ENCODE results near the gene CNPY4. TPM values are rescaled to one million over a fixed set of nuclear protein-coding genes. Genes with fewer than 3 reads are reported as not detected.

CNPY4 gene
- total RNA-seq, 4 donors from 2014 or later, result 3.8 to 8.4 (median 6.5) TPM

DNA sequence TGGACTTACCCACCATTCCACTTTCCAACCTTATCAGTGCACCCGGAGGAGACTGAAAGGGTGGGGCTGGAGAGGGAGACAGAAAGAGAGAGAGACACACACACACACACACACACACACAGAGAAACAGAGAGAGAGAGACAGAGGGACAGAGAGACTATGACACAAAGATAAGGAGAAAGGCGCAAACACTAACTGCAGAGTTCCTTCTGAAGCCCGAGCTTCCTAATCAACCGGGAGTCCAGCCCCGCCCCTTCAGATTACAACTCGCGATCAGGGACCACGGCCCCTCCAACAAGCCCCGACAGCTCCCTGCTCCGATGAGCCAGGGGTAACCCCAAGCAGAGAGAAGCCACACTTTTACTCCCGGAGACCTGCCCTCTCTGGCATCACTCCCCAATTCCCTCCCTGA is 48.5 kb downstream of the CNPY4 start:
- H3K4me3 ChIP-seq (ENCODE audit: low read depth, poor library complexity, severe bottlenecking), result peak overlapping the region; percentile 33
- WGBS, 2 donors, result 2 to 3% methylated on average over 11 of the region's 11 CpGs
- intact Hi-C loops (cut with DNase I; ENCODE audit: low total_unique reads), result no loop called here
- TF ChIP-seq POLR2A (IDR thresholded peaks at IDR 0.05), result no peak
- TF ChIP-seq, protein P1, sequence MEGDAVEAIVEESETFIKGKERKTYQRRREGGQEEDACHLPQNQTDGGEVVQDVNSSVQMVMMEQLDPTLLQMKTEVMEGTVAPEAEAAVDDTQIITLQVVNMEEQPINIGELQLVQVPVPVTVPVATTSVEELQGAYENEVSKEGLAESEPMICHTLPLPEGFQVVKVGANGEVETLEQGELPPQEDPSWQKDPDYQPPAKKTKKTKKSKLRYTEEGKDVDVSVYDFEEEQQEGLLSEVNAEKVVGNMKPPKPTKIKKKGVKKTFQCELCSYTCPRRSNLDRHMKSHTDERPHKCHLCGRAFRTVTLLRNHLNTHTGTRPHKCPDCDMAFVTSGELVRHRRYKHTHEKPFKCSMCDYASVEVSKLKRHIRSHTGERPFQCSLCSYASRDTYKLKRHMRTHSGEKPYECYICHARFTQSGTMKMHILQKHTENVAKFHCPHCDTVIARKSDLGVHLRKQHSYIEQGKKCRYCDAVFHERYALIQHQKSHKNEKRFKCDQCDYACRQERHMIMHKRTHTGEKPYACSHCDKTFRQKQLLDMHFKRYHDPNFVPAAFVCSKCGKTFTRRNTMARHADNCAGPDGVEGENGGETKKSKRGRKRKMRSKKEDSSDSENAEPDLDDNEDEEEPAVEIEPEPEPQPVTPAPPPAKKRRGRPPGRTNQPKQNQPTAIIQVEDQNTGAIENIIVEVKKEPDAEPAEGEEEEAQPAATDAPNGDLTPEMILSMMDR (IDR thresholded peaks at IDR 0.05), result no peak
- no peak for DNase-seq (ENCODE audit: low spot score in 2 of 2)

DNA sequence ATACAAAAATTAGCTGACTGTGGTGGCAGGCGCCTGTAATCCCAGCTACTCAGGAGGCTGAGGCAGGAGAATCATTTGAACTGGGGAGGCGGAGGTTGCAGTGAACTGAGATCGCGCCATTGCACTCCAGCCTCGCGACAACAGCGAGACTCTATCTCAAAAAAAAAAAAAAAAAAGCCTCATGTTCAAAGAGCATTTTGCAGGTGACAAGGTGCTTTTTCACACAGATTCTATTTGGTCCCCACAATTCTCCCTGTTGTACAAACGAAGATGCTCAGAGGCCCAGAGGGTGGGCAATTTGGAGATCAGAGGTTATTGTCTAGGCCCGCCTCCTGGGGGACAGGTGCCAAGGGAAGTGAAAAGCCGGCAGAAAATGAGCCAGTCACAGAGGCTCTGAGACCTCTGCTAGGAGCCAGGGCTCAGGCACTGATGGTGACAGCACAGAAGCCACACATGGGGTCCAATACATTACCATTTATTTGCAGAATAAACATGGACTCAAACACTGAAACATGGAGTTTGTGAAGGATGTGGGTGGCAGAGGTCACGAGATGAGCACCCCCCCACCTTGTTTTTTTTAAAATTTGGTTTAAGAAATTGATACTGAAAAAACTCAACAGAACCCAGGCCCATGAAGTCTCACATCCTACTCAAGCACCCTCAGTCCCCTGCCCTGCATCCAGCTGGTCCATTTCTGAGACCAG is 49.9 kb downstream of the CNPY4 start:
- intact Hi-C loops (cut with DNase I; ENCODE audit: low total_unique reads), result no loop called here
- WGBS, 2 donors, result 86 to 88% methylated on average over 11 of the region's 11 CpGs
- no peak overlapping the region for H3K4me3 ChIP-seq (ENCODE audit: low read depth, poor library complexity, severe bottlenecking)
- no peak for TF ChIP-seq POLR2A (IDR thresholded peaks at IDR 0.05)
- TF ChIP-seq, protein P1 (IDR thresholded peaks at IDR 0.05), result no peak
- DNase-seq (ENCODE audit: low spot score in 2 of 2), result no peak

DNA sequence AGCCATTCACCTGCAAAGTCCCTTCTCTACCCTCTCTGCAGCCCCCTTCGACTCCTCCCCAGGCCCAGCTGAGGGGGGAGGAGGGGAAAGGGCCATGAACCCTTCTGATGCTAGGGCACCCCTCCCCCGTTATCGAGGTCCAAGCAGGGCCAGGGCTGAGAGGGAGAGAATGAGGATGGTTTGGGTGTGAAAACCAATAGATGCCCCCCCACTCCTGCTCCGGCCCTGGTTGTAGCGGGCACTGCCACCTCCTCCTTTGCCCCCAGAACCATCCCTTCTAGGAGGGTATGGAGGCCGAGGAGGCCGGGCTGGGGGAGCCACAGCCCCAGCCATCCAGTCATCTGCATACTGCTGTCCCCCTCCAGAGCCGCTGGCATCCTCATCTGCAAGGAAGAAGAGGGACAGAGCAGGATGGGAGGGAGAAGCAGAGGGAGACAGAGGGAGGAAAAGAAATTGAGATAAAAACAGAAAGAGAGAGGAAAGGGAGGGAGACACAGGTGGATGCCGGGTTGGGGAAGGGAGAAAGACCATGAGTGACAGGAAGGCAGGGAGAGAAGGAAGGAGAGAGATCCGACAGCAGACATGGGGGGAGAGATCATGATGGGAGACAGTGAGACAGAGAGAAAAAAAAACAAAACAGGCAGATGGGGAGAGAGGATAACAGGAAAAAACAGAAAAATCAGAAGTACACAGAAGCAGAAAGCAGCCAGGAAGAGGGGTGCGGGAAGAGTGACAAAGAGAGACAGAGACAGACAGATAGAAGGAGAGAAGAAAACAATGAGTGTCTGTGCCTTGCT is 50.9 kb downstream of the CNPY4 start:
- H3K4me3 ChIP-seq (ENCODE audit: low read depth, poor library complexity, severe bottlenecking), result no peak overlapping the region
- intact Hi-C loops (cut with DNase I; ENCODE audit: low total_unique reads), result no loop called here
- 87% methylated on average over 11 of the region's 11 CpGs for WGBS, 2 donors
- DNase-seq (ENCODE audit: low spot score in 2 of 2), result no peak
- TF ChIP-seq POLR2A (IDR thresholded peaks at IDR 0.05), result no peak
- TF ChIP-seq, protein P1 (IDR thresholded peaks at IDR 0.05), result no peak

DNA sequence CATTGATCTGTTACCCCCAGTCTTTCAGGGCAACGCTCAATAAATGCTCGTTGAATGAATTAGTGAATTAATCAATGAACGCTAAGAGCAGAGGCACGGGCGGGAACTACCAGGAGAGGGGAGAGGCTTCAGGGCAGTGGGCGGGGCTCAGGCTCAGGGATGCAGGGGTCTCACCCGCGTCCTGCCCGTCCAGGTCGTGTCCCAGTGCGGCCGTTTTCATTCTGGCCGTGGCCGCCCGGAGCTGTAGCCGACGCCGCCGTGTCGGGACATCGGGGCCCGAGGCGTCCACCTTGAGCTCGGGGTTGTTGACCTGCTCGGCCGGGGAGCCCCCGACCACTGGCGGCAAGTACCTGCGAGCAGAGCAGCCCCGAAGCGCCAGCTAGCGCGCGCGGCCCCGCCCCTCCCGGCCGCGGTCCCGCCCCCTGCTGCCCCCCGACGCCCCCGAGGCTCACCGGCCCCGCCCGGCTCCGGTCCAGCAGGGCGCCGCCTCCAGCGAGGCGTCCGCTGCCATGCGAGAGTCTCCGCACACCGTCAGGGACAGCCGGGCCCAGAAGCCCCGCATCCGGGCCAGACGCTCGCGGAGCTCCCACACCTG is 51.8 kb downstream of the CNPY4 start:
- DNase-seq (ENCODE audit: low spot score in 2 of 2), result peak in 1 of 2 donors; percentile 85
- whole genome bisulfite sequencing, 2 donors, result 8 to 16% methylated on average over 27 to 34 of the region's 61 CpGs
- no peak overlapping the region for H3K4me3 ChIP-seq (ENCODE audit: low read depth, poor library complexity, severe bottlenecking)
- no peak for TF ChIP-seq POLR2A (IDR thresholded peaks at IDR 0.05)
- TF ChIP-seq, protein P1 (IDR thresholded peaks at IDR 0.05), result no peak
- intact Hi-C loops (cut with DNase I; ENCODE audit: low total_unique reads), result no loop called here

DNA sequence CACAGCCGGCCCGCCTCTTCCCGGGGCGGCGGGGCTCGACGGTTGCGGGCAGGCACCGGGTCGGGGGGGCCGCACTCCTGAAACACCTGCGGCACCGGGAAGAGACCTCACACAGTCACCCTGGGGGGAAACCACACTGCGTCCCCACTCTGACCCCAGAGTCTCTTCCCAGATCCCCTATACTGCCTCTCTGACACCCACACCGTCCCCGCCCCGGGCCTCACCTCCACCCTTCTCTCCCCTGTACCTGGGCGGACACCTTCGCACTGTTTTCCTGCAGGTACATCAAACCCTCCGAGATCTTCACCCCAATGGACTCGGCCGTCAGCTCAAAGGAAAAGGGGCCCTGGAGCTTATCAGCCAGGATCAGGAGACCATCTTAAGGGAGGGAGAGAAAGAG is 52.4 kb downstream of the CNPY4 start:
- H3K4me3 ChIP-seq (ENCODE audit: low read depth, poor library complexity, severe bottlenecking), result no peak overlapping the region
- DNase-seq (ENCODE audit: low spot score in 2 of 2), result peak in 1 of 2 donors; percentile 84
- 33 to 38% methylated on average over 11 to 22 of the region's 22 CpGs for WGBS, 2 donors
- no peak for TF ChIP-seq POLR2A (IDR thresholded peaks at IDR 0.05)
- TF ChIP-seq, protein P1 (IDR thresholded peaks at IDR 0.05), result no peak
- intact Hi-C loops (cut with DNase I; ENCODE audit: low total_unique reads), result no loop called here
